ENCODE results near the gene BORCS8. TPM values are rescaled to one million over a fixed set of nuclear protein-coding genes. Genes with fewer than 3 reads are reported as not detected.

BORCS8 gene
- total and polyA plus RNA-seq, 2 of the 13 experiments (the other 11 are each of a cell fraction or from before 2014, with no cell fraction given), result 9.6 to 13.3 TPM

DNA sequence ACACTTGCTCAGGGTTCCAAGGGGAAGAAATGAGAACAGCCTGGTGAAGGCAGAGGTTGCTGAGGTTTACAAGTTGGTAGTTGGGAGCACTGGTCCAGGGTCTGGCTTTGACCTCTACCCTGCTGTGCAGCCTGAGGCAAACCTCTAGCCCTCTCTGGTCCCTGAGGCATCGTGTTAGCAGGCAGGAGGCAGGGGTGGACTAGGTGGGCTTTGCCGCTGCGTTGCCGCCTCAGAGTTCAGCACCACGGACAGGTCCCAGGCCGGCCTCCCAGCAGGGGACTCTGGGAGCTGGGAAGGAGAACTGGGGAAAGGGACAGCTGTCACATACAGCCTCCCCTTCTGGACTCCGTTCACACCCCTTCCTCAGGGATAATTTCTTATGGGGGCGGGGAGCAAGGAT, 22.9 kb upstream of the BORCS8 start (continued):
- TF ChIP-seq PHF5A (CRISPR knock-in tag; IDR thresholded peaks at IDR 0.05; ENCODE audit: low read depth, unreplicated experiment) (no peak), PHF21A (CRISPR knock-in tag; IDR thresholded peaks at IDR 0.05) (no peak), CENPT (CRISPR knock-in tag; IDR thresholded peaks at IDR 0.05; ENCODE audit: low read depth) (no peak), ZNF333 (CRISPR knock-in tag; IDR thresholded peaks at IDR 0.05; ENCODE audit: borderline replicate concordance) (no peak), ZSCAN21 (CRISPR knock-in tag; IDR thresholded peaks at IDR 0.05; ENCODE audit: borderline replicate concordance) (0 out of 2 replicates have a peak, but pooled peaks have one; percentile 58), ASH2L (IDR thresholded peaks at IDR 0.05; ENCODE audit: insufficient read length, low read depth, low read length) (no peak), ZBTB7A (CRISPR knock-in tag; IDR thresholded peaks at IDR 0.05) (peak; percentile 47; the same call in 1 of the 2 replicates), ISL2 (CRISPR knock-in tag; IDR thresholded peaks at IDR 0.05) (peak; percentile 64), FOXK1 (CRISPR knock-in tag; IDR thresholded peaks at IDR 0.05; ENCODE audit: borderline replicate concordance, low read depth) (peak; percentile 45; the same call in 1 of the 2 replicates), HNF4G (IDR thresholded peaks at IDR 0.05; ENCODE audit: borderline replicate concordance, low read depth, low read length) (no peak), HNF4G (CRISPR knock-in tag; IDR thresholded peaks at IDR 0.05; ENCODE audit: borderline replicate concordance, low read depth) (no peak), RXRB (CRISPR knock-in tag; IDR thresholded peaks at IDR 0.05; ENCODE audit: borderline replicate concordance) (peak; percentile 68), ONECUT2 (CRISPR knock-in tag; IDR thresholded peaks at IDR 0.05) (no peak), ZBTB3 (CRISPR knock-in tag; IDR thresholded peaks at IDR 0.05; ENCODE audit: borderline replicate concordance, low read depth) (no peak; the same call in 1 of the 2 replicates), RAD21 (CRISPR knock-in tag; IDR thresholded peaks at IDR 0.05) (no peak), ZNF256 (CRISPR knock-in tag; conservative IDR thresholded peaks at IDR 0.05) (0 out of 2 replicates have a peak, but pooled peaks have one; percentile 77), ZKSCAN1 (IDR thresholded peaks at IDR 0.05; ENCODE audit: low read length) (no peak), GABPB1 (CRISPR knock-in tag; IDR thresholded peaks at IDR 0.05) (peak; percentile 48), FOXM1 (CRISPR knock-in tag; IDR thresholded peaks at IDR 0.05) (0 out of 2 replicates have a peak, but pooled peaks have one; percentile 63), RBFOX2 (IDR thresholded peaks at IDR 0.05; ENCODE audit: low read depth, low read length) (no peak)
- TF ChIP-seq, protein P1, sequence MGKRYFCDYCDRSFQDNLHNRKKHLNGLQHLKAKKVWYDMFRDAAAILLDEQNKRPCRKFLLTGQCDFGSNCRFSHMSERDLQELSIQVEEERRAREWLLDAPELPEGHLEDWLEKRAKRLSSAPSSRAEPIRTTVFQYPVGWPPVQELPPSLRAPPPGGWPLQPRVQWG (CRISPR knock-in tag; IDR thresholded peaks at IDR 0.05; ENCODE audit: borderline replicate concordance, low read depth), result no peak
- TF ChIP-seq, protein P2, sequence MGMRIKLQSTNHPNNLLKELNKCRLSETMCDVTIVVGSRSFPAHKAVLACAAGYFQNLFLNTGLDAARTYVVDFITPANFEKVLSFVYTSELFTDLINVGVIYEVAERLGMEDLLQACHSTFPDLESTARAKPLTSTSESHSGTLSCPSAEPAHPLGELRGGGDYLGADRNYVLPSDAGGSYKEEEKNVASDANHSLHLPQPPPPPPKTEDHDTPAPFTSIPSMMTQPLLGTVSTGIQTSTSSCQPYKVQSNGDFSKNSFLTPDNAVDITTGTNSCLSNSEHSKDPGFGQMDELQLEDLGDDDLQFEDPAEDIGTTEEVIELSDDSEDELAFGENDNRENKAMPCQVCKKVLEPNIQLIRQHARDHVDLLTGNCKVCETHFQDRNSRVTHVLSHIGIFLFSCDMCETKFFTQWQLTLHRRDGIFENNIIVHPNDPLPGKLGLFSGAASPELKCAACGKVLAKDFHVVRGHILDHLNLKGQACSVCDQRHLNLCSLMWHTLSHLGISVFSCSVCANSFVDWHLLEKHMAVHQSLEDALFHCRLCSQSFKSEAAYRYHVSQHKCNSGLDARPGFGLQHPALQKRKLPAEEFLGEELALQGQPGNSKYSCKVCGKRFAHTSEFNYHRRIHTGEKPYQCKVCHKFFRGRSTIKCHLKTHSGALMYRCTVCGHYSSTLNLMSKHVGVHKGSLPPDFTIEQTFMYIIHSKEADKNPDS (CRISPR knock-in tag; IDR thresholded peaks at IDR 0.05), result no peak
- TF ChIP-seq, protein P3, sequence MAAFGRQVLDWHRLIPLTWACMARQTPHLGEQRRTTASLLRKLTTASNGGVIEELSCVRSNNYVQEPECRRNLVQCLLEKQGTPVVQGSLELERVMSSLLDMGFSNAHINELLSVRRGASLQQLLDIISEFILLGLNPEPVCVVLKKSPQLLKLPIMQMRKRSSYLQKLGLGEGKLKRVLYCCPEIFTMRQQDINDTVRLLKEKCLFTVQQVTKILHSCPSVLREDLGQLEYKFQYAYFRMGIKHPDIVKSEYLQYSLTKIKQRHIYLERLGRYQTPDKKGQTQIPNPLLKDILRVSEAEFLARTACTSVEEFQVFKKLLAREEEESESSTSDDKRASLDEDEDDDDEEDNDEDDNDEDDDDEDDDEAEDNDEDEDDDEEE (CRISPR knock-in tag; IDR thresholded peaks at IDR 0.05), result peak; percentile 84; the same call in 1 of the 2 replicates
- TF ChIP-seq, protein P4, sequence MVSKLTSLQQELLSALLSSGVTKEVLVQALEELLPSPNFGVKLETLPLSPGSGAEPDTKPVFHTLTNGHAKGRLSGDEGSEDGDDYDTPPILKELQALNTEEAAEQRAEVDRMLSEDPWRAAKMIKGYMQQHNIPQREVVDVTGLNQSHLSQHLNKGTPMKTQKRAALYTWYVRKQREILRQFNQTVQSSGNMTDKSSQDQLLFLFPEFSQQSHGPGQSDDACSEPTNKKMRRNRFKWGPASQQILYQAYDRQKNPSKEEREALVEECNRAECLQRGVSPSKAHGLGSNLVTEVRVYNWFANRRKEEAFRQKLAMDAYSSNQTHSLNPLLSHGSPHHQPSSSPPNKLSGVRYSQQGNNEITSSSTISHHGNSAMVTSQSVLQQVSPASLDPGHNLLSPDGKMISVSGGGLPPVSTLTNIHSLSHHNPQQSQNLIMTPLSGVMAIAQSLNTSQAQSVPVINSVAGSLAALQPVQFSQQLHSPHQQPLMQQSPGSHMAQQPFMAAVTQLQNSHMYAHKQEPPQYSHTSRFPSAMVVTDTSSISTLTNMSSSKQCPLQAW (CRISPR knock-in tag; IDR thresholded peaks at IDR 0.05), result no peak
- TF ChIP-seq, protein P5, sequence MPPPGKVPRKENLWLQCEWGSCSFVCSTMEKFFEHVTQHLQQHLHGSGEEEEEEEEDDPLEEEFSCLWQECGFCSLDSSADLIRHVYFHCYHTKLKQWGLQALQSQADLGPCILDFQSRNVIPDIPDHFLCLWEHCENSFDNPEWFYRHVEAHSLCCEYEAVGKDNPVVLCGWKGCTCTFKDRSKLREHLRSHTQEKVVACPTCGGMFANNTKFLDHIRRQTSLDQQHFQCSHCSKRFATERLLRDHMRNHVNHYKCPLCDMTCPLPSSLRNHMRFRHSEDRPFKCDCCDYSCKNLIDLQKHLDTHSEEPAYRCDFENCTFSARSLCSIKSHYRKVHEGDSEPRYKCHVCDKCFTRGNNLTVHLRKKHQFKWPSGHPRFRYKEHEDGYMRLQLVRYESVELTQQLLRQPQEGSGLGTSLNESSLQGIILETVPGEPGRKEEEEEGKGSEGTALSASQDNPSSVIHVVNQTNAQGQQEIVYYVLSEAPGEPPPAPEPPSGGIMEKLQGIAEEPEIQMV (CRISPR knock-in tag; IDR thresholded peaks at IDR 0.05; ENCODE audit: low read depth), result no peak
